GM15510 (cell line): ENCODE data around the gene HHEX.

Experiments used
- POLR2A ChIP-seq: IDR thresholded peaks from 3 replicates; pipeline ENCODE4 v1.6.1; 2011; ENCODE audit warnings: borderline replicate concordance; ENCODE audit not compliant: insufficient read length; ENCODE audit errors: extremely low read depth

HHEX gene

DNA sequence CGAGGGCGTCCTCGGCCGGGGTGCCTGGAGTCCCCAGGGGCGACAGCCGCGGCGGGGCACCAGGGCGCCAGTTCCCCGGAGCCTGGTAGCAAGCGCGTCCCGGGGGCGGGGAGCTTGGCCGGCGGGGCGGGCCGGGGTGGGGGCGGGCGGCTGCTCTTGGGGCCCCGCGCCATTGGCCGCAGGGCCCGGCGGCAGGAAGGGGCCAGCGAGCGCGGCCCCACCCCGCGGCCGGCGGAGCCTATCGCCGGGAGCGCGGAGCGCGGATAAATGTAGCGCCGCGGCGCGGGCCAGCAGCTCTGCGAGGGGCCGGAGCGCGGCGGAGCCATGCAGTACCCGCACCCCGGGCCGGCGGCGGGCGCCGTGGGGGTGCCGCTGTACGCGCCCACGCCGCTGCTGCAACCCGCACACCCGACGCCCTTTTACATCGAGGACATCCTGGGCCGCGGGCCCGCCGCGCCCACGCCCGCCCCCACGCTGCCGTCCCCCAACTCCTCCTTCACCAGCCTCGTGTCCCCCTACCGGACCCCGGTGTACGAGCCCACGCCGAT lies at the start of gene HHEX:
Gene HHEX, plus strand, starts transcription at position 293 of the 548 bp plus-strand sequence. Its CDS starts 32 bp downstream, at position 325.
- TF ChIP-seq POLR2A = peak; percentile 67

DNA sequence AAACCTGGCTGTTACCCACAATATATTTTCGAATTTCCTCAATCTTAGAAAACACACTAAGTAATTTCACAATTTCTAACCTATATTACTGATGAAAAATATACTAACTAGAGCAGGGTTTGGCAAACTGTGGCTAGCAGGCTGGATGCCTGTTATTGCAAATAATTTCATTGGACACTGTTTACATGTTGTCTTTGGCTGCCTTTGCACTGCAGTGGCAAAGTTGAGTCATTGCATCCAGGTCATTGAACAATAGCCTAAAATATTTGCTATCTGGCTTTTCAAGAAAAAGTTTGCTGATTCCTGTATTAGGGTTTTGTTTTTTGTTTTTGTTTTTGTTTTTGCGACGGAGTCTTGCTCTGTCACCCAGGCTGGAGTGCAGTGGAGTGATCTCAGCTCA lies 49.6 kb upstream of the HHEX start:
- no peak for TF ChIP-seq POLR2A

DNA sequence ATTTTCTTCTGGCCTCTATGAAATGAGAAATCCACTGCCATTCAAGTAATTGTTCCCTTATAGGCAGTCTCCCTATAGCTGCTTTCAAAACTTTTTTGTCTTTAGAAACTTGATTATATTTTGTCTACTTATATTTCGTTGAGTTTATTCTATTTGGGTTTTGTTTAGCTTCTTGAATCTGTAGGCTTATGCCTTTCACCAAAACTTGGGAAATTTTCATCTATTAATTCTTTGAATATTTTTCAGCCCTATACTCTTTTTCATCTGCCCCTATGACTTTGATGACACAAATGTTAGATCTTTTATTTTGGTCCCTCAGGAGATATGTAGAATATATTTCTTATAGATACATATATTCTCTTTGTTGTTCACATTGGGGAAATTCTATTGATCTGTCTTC lies 48.3 kb upstream of the HHEX start:
- TF ChIP-seq POLR2A = no peak

DNA sequence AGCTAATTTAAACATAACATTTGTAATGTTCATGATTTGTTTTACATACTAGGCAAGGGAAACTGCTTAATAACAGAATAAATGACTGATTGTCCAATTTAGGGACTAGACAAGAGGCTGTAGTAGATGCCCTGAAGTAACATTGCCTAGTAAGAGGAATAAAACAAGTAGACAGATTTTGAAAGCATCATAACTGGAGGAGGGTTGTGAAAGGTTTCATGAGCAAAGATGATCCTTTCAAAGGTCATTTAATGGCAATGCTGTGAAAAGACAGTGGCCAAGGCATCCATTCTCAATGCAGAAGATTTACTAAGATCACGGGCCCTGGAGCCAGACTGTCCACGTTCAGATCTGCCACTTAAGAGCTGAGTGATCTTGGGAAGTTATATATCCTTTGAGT lies 44.8 kb upstream of the HHEX start:
- no peak for TF ChIP-seq POLR2A

DNA sequence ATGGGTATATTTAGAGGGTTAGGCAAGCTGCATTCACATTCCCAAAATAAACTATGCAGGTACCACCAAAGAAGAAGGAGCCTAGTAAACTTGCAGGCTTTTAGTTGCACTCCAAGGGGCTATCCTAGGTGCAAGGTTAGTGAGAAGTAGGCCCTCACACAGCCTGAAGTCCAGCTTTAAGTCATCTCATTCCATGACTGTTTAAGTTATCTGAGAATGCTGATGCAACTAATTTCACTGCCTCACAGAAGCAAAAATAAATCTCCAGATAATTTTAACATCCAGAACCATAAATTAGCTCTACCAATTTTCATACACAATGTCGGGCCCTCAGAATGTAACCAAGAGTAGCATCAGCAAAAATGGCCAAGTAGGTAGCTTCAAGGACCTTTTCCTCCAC lies 34.3 kb upstream of the HHEX start:
- TF ChIP-seq POLR2A = no peak

DNA sequence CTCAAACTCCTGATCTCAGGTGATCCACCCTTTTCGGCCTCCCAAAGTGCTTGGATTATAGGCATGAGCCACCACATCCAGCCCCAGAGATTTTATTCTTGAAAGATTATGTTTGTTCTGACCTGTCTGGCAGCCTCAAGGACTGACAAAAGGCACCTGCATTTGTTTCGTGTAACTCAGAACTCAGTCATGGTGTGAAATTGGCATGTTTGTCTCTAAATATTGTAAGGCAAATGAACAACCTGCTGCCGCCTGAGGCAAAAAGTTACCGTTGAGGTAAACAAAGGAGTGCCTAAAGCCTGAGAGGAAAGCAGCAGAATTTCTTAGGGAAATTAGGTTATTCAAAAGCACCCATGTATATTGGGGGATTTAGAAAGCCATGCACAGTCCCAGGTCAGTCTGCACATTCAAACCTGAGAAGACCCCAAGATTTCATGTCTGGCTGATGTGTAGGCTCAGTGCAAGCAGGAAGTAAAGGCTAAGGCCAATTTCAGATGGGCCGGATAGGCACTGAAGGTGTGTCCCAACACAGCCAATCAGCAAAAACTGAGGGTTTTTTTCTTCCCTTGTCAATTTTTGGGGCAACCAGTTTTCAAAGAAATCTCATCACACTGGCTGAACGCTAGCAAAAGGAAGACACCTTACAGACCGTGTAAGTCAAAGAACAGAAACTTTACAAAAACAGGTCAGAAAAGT lies 33.3 kb upstream of the HHEX start:
- TF ChIP-seq POLR2A = no peak

DNA sequence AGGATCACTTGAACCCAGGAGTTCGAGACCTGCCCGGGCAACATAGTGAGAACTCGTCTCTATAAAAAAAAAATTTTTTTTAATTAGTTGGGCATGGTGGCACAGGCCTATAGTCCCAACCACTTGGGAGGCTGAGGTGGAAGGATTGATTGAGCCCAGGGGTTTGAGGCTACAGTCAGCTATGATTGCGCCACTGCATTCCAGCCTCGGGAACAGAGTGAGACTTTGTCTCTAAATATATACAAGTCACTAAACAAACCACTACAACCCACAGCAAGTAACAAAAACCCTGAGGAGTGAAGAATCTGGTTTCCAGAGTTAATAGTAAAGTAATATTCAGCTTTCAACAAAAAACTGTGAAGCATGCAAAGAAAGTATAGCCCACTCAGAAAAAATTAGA lies 32.7 kb upstream of the HHEX start:
- TF ChIP-seq POLR2A = no peak

DNA sequence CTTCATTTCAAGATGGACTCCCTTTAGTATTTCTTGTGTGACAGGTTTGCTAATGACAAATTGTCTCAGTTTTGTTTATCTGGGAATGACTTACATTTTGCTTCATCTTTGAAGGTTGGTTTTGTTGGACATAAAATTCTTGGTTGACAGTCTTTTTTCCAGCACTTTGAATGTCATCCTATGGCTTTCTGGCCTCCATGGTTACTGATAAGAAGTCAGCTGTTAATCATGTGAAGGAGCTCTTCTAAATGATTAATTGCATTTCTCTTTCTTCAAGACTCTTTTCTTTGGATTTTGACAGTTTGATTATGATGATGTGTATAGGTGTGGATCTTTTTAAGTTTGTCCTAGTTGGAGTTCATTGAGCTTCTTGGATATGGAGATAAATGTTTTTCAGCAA lies 26.9 kb upstream of the HHEX start:
- no peak for TF ChIP-seq POLR2A

DNA sequence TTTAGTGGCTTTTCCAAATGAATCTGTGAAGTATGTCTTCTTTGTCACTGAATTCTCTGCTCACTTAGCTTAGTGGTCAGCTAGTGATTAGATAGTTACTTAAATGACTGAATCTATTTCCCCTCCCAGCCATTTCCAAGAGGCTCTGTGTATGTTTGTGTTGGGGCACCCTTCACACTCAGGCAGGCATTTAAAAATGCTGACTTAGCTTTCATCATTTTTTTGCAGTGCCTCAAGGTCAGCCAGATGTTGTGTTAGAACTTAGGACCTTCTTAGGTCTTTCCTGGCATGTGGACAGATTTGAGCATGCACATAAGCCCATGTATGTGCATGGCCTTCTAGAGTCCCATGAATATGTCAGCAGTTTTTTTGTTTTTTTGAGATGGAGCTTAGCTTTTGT lies 25.4 kb upstream of the HHEX start:
- no peak for TF ChIP-seq POLR2A

DNA sequence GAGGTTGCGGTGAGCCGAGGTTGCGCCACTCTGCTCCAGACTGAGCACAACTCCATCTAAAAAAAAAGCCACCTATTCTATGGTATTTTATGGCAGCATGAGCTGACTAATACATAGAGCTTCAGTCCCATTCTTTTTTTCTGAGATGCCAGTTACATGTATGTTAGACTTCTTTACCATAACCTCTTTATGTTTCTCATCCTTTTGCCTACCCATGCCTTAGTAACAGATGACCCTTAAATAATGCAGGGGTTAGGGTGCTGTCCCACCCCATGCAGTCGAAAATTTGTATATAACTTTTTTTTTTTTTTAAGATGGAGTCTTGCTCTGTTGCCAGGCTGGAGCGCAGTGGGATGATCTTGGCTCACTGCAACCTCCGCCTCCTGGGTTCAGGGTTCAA lies 22.7 kb upstream of the HHEX start:
- no peak for TF ChIP-seq POLR2A

DNA sequence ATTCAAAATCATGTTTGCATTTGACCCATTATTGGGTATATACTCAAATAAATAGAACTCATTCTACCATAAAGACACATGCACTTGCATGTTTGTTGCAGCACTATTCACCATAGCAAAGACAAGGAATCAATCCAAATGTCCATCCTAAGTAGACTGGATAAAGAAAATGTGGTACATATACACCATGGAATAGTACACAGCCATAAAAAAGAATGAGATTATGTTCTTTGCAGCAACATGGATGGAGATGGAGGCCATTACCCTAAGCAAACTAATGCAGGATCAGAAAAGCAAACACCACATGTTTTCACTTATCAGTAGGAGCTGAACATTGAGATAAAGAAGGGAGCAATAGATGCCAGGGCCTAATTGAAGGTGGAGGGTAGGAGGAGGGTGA lies 12.0 kb upstream of the HHEX start:
- TF ChIP-seq POLR2A = no peak

DNA sequence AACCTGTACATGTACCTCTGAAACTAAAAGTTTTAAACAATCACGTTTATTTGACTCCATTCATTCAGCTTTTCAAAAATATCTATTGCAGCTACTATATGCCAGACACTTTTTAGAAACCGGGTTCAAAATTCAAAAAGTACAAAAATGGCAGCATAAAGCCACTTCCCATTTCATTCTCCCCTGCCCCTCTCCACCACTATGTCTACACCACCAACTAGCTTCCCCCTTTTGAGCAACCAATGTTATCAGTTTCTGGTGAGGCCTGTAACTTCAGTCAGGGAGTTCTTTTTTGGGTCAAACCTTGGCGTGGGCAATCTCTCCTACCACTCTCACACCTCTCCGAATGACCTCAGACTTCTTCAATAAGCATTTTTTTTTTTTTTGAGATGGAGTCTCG lies 11.5 kb upstream of the HHEX start:
- no peak for TF ChIP-seq POLR2A

DNA sequence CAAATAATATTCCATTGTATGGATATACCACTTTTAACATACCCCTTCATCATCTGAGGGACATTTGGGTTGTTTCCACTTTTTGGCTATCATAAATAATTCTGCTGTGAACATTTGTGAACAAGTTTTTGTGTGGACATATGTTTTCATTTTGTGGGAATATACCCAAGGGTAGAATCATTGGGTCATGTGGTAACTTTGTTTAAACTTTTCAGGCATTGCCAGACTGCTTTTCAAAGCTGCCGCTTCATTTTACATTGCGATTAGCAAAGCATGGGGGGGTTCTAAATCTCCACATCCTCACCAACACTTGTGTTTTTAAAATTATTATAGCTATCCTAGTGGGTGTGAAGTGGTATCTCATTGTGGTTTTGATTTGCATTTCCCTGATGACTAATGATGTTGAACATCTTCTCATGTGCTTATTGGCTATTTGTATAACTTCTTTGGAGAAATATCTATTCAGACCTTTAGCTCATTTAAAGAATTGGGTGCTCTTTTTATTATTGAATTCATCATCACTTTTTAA lies 8.4 kb upstream of the HHEX start:
- no peak for TF ChIP-seq POLR2A

DNA sequence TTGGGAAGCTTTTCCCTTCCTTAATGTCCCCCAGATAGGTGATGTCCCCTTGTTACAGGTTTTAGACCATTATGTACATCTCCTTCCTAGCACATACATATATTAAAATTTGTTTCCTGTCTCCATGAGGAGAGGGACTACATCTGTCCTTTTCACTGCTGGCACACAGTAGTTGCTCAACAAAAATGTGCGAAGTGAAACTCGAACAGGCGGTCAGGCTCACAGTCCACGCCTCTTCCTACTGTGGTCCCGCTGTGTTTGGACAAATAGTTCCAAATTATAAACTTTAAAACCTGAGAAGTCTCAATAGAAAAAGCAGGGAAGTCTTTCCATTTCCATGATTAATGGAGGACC lies 1.2 kb upstream of the HHEX start:
- TF ChIP-seq POLR2A = no peak

DNA sequence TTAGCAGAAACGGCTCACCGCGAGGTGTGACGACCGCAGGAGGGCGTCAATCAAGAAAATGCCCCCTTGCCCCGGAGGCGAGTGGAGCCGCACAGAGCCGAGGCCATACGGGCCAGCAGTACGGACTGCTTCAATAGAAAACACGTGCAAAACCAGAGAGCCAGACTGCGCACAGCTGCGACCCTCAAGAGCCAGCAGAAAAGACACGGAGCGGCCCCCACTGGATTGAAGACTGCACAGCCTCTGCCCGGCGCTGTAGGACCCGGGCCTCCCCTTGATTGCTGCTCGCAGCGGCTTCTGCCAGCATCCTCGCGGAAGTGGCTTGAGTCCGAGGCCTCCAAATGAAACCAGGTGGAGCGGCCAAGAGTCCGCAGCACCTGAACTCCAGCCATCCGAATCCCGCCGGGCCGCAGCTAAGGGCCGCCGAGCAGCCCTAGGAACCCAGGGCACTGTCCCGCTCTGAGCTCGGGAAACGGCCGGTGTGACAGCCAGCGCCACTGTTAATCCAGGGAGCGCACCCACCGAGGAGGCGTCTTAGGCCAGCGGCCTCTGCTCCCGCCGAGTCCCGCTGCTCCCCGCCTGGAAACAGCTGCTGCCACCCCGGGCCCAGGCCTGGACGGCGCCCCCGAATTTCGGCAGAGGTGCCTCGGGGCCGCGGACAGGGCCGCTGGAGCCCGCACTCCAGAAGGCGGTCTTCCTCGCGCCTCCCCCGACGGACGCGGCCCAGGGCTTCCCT lies 660 bp upstream of the HHEX start:
- TF ChIP-seq POLR2A = no peak

DNA sequence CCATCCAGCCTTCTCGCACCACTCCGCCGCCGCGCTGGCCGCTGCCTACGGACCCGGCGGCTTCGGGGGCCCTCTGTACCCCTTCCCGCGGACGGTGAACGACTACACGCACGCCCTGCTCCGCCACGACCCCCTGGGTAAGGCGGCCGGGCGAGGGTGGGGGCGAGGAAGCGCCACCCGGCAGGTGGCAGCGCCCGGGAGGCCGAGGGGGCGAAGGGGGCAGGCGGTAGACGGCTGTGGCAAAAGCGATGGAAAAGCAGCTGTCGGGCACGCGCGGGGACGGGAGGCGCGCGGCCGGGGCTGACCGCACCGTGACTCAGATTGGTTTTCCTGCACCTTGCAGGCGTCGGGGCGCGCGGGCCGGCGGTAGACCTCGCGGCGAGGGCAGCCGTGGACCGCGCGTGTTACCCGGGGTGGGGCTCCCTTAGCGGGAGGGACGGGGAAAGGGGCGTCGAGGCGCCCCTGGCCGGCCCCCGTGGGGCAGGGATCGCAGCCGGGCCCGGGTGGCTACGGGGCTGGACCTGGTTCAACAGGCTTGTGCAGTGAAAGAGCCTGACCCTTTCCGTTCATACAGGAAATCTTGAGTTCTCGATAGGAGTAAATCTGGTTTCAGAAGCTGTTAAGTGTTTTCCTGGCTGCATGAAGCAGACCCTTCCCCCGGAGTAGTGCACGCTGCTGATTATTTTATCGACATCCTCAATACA lies 608 bp downstream of the HHEX start:
- TF ChIP-seq POLR2A = no peak

DNA sequence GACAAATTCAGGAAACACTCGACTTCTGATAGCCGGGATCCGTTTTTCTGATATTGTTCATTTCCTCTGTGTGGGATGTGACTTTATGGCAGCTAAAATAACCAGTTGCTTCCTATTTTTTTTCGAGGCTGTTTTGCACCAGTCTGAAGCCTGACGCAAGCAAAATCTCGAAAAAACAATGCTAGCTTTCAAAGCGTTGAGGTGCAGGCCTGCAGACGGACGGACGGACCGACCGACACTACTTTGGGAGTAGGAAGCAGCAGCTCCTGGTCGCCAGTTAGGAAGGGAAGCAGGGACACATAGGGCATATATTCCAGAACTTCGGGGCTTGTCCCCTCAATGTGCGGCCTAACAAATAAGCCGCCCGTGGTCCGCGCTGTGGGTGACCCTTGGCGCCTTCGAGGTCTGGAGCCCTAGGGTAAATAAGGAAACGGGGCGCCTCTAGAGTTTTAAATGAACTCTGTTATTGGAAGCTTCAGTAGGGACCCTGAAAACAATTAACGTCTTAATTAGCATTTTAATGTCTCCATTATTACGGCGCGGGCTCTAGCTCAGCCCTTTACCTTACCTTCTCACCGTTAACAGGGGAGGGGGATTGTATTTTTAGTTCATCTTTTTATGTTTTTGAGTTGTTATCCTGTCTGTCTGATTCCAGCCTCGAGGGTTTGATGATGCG lies 1.3 kb downstream of the HHEX start:
- no peak for TF ChIP-seq POLR2A
